HepG2 (cell line): Measurements from ENCODE around the gene MTHFSD. TPM values are rescaled to one million over a fixed set of nuclear protein-coding genes. Genes with fewer than 3 reads are reported as not detected.

Source experiments
- FOXO1 ChIP-seq: sonication (generic); formaldehyde crosslinking; IDR thresholded peaks from 2 replicates; pipeline ENCODE4 v1.4.0; 2020; ENCODE audit warnings: missing genetic modification reagents
- MED1 ChIP-seq: sonication (generic); formaldehyde crosslinking; IDR thresholded peaks from 2 replicates; pipeline ENCODE4 v1.4.0; 2020; ENCODE audit warnings: missing genetic modification reagents
- NFIC ChIP-seq: IDR thresholded peaks from 2 replicates; pipeline ENCODE4 v1.6.1; 2012; ENCODE audit warnings: mild to moderate bottlenecking, low read length, inconsistent platforms
- ZBTB21 ChIP-seq: sonication (generic); formaldehyde crosslinking; IDR thresholded peaks from 2 replicates; pipeline ENCODE4 v1.4.0; 2020; ENCODE audit warnings: missing genetic modification reagents
- ZFP41 ChIP-seq: sonication (generic); formaldehyde crosslinking; IDR thresholded peaks from 2 replicates; pipeline ENCODE4 v1.4.0; 2020; ENCODE audit warnings: mild to moderate bottlenecking, missing genetic modification reagents, borderline replicate concordance
- ZNF382 ChIP-seq: sonication (generic); formaldehyde crosslinking; IDR thresholded peaks from 2 replicates; pipeline ENCODE4 v1.5.0; 2020; ENCODE audit warnings: missing genetic modification reagents, mild to moderate bottlenecking, borderline replicate concordance
- polyA plus RNA-seq, 8 experiments: library from polyadenylated mRNA; depleted of rRNA in 3 of 8; stranded (reverse) in 7 of 8; unstranded in 1 of 8; fragments of >200 nt; fragmentation: Illumina TruSeq in 4 of 8; extraction: Trizol in 4 of 8; gene quantifications; 2 replicates each; pipeline versions ENCODE4 v1.2.1 to v1.2.3, GENCODE V29; 2011 to 2016; ENCODE audit warnings: low read depth in 4 of 8, missing spikeins in 1 of 8, mixed read lengths in 1 of 8; ENCODE audit not compliant: insufficient read depth in 1 of 8
- total RNA-seq, 5 experiments: library from RNA; depleted of rRNA; stranded (reverse); fragments of >200 nt; fragmentation: Illumina TruSeq; extraction: Trizol; gene quantifications; 2 replicates each; pipeline ENCODE4 v1.2.3, GENCODE V29; 2016; ENCODE audit warnings: low read depth in 1 of 5
- TF ChIP-seq, protein P1 (sequence below): sonication (generic); formaldehyde crosslinking; IDR thresholded peaks from 2 replicates; pipeline ENCODE4 v1.9.0; 2021; ENCODE audit warnings: mild to moderate bottlenecking, missing genetic modification reagents
- TF ChIP-seq, protein P2 (sequence below): sonication (generic); formaldehyde crosslinking; IDR thresholded peaks from 2 replicates; pipeline ENCODE4 v1.8.1; 2022; ENCODE audit warnings: low read depth, mild to moderate bottlenecking, missing genetic modification reagents
- TF ChIP-seq, protein P3 (sequence below): sonication (generic); formaldehyde crosslinking; IDR thresholded peaks from 2 replicates; pipeline ENCODE4 v1.8.0; 2022; ENCODE audit warnings: missing genetic modification reagents, mild to moderate bottlenecking, moderate library complexity, borderline replicate concordance
- TF ChIP-seq, protein P4 (sequence below): sonication (generic); formaldehyde crosslinking; IDR thresholded peaks from 2 replicates; pipeline ENCODE4 v1.4.0; 2020; ENCODE audit warnings: mild to moderate bottlenecking, missing genetic modification reagents, borderline replicate concordance
- TF ChIP-seq, protein P5 (sequence below): IDR thresholded peaks from 2 replicates; pipeline ENCODE4 v1.6.1; 2012; ENCODE audit warnings: inconsistent platforms

Gene MTHFSD
- total and polyA plus RNA-seq, 2 of the 13 experiments (the other 11 are each of a cell fraction or from before 2014, with no cell fraction given), result 14.2 to 16.3 TPM

DNA sequence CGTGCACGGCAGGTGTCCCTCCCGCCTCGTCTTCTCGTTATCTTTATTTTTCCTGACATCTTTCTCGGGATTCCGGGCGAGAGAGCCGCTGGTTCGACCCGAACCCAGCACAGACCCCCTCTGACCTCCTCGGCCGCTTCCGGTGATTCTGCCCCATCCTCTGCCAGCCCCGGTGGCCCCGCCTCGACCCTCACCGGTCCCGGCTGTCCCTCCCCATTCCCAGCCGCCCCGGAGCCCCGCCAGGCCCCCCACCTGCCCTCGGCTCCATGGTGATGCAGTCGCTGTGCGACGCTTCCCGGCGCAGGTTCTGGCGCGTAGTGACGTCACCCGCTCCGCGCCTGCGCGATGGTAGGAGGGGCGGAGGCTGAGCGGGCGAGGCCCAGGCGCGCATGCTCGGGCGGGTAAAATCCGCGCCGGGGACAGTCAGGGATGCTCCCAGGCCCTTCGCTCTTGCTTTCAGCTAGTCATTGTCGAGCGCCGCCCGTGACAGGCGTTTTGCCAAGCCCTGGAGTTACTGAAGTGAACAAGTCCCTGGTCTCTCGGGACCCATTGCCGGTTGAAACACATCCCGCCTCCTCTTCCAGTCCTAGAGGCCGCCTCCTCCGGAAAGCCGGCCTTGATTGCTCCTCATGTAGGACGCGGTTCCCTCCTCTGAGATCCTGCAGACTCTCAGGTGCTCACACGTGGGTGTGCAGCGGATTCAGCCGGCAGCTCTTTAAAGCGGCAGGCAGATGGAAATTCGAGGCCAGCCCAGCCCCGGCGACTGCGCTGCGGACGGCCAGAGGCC lies at the start of gene MTHFSD (continued):
- TF ChIP-seq, protein P1, sequence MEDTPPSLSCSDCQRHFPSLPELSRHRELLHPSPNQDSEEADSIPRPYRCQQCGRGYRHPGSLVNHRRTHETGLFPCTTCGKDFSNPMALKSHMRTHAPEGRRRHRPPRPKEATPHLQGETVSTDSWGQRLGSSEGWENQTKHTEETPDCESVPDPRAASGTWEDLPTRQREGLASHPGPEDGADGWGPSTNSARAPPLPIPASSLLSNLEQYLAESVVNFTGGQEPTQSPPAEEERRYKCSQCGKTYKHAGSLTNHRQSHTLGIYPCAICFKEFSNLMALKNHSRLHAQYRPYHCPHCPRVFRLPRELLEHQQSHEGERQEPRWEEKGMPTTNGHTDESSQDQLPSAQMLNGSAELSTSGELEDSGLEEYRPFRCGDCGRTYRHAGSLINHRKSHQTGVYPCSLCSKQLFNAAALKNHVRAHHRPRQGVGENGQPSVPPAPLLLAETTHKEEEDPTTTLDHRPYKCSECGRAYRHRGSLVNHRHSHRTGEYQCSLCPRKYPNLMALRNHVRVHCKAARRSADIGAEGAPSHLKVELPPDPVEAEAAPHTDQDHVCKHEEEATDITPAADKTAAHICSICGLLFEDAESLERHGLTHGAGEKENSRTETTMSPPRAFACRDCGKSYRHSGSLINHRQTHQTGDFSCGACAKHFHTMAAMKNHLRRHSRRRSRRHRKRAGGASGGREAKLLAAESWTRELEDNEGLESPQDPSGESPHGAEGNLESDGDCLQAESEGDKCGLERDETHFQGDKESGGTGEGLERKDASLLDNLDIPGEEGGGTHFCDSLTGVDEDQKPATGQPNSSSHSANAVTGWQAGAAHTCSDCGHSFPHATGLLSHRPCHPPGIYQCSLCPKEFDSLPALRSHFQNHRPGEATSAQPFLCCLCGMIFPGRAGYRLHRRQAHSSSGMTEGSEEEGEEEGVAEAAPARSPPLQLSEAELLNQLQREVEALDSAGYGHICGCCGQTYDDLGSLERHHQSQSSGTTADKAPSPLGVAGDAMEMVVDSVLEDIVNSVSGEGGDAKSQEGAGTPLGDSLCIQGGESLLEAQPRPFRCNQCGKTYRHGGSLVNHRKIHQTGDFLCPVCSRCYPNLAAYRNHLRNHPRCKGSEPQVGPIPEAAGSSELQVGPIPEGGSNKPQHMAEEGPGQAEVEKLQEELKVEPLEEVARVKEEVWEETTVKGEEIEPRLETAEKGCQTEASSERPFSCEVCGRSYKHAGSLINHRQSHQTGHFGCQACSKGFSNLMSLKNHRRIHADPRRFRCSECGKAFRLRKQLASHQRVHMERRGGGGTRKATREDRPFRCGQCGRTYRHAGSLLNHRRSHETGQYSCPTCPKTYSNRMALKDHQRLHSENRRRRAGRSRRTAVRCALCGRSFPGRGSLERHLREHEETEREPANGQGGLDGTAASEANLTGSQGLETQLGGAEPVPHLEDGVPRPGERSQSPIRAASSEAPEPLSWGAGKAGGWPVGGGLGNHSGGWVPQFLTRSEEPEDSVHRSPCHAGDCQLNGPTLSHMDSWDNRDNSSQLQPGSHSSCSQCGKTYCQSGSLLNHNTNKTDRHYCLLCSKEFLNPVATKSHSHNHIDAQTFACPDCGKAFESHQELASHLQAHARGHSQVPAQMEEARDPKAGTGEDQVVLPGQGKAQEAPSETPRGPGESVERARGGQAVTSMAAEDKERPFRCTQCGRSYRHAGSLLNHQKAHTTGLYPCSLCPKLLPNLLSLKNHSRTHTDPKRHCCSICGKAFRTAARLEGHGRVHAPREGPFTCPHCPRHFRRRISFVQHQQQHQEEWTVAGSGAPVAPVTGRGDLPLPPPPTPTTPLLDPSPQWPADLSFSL (CRISPR knock-in tag), result no peak
- no peak for TF ChIP-seq NFIC
- TF ChIP-seq FOXO1 (CRISPR knock-in tag), result peak; percentile 71; the same call in 1 of the 2 replicates
- TF ChIP-seq, protein P2, sequence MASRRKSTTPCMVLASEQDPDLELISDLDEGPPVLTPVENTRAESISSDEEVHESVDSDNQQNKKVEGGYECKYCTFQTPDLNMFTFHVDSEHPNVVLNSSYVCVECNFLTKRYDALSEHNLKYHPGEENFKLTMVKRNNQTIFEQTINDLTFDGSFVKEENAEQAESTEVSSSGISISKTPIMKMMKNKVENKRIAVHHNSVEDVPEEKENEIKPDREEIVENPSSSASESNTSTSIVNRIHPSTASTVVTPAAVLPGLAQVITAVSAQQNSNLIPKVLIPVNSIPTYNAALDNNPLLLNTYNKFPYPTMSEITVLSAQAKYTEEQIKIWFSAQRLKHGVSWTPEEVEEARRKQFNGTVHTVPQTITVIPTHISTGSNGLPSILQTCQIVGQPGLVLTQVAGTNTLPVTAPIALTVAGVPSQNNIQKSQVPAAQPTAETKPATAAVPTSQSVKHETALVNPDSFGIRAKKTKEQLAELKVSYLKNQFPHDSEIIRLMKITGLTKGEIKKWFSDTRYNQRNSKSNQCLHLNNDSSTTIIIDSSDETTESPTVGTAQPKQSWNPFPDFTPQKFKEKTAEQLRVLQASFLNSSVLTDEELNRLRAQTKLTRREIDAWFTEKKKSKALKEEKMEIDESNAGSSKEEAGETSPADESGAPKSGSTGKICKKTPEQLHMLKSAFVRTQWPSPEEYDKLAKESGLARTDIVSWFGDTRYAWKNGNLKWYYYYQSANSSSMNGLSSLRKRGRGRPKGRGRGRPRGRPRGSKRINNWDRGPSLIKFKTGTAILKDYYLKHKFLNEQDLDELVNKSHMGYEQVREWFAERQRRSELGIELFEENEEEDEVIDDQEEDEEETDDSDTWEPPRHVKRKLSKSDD (CRISPR knock-in tag), result peak; percentile 85; the same call in 1 of the 2 replicates
- peak; percentile 40 for TF ChIP-seq ZFP41
- TF ChIP-seq, protein P3, sequence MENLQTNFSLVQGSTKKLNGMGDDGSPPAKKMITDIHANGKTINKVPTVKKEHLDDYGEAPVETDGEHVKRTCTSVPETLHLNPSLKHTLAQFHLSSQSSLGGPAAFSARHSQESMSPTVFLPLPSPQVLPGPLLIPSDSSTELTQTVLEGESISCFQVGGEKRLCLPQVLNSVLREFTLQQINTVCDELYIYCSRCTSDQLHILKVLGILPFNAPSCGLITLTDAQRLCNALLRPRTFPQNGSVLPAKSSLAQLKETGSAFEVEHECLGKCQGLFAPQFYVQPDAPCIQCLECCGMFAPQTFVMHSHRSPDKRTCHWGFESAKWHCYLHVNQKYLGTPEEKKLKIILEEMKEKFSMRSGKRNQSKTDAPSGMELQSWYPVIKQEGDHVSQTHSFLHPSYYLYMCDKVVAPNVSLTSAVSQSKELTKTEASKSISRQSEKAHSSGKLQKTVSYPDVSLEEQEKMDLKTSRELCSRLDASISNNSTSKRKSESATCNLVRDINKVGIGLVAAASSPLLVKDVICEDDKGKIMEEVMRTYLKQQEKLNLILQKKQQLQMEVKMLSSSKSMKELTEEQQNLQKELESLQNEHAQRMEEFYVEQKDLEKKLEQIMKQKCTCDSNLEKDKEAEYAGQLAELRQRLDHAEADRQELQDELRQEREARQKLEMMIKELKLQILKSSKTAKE, result no peak
- TF ChIP-seq, protein P4, sequence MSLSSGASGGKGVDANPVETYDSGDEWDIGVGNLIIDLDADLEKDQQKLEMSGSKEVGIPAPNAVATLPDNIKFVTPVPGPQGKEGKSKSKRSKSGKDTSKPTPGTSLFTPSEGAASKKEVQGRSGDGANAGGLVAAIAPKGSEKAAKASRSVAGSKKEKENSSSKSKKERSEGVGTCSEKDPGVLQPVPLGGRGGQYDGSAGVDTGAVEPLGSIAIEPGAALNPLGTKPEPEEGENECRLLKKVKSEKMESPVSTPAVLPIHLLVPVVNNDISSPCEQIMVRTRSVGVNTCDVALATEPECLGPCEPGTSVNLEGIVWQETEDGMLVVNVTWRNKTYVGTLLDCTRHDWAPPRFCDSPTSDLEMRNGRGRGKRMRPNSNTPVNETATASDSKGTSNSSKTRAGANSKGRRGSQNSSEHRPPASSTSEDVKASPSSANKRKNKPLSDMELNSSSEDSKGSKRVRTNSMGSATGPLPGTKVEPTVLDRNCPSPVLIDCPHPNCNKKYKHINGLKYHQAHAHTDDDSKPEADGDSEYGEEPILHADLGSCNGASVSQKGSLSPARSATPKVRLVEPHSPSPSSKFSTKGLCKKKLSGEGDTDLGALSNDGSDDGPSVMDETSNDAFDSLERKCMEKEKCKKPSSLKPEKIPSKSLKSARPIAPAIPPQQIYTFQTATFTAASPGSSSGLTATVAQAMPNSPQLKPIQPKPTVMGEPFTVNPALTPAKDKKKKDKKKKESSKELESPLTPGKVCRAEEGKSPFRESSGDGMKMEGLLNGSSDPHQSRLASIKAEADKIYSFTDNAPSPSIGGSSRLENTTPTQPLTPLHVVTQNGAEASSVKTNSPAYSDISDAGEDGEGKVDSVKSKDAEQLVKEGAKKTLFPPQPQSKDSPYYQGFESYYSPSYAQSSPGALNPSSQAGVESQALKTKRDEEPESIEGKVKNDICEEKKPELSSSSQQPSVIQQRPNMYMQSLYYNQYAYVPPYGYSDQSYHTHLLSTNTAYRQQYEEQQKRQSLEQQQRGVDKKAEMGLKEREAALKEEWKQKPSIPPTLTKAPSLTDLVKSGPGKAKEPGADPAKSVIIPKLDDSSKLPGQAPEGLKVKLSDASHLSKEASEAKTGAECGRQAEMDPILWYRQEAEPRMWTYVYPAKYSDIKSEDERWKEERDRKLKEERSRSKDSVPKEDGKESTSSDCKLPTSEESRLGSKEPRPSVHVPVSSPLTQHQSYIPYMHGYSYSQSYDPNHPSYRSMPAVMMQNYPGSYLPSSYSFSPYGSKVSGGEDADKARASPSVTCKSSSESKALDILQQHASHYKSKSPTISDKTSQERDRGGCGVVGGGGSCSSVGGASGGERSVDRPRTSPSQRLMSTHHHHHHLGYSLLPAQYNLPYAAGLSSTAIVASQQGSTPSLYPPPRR (CRISPR knock-in tag), result no peak
- peak; percentile 60; the same call in 1 of the 2 replicates for TF ChIP-seq MED1 (CRISPR knock-in tag)
- no peak for TF ChIP-seq ZNF382 (CRISPR knock-in tag)
- TF ChIP-seq ZBTB21, result peak; percentile 76
- TF ChIP-seq, protein P5, sequence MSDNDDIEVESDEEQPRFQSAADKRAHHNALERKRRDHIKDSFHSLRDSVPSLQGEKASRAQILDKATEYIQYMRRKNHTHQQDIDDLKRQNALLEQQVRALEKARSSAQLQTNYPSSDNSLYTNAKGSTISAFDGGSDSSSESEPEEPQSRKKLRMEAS, result peak; percentile 72
